PC-9 (cell line): Measurements from ENCODE around the gene BRCA1.

Source experiments
- CTCF ChIP-seq: fragments of 200-600 bp; sonication (generic); conservative IDR thresholded peaks from 2 replicates; pipeline ENCODE4 v1.6.1; 2017; ENCODE audit warnings: mixed run types, antibody characterized with exemption, mild to moderate bottlenecking, moderate library complexity
- EZH2 ChIP-seq: fragments of 200-600 bp; sonication (generic); IDR thresholded peaks from 2 replicates; pipeline ENCODE4 v1.8.0; 2017; ENCODE audit warnings: antibody characterized with exemption, low read depth

GRCh38 chr17:43031666-43032065 is 93.5 kb downstream of the BRCA1 start:
- no peak for TF ChIP-seq CTCF
- no peak for TF ChIP-seq EZH2
